ENCODE results near the gene AR. TPM values are rescaled to one million over a fixed set of nuclear protein-coding genes. Genes with fewer than 3 reads are reported as not detected.

AR gene
- total and polyA plus RNA-seq, 4 donors = 2.8 to 67.4 (median 22.9) TPM

- Histone ChIP-seq H3K9me3 (ENCODE audit: control insufficient read depth in 4 of 4, low read length in 3 of 4) (no peaks in the 10 kb centered on the region), H3K27me3 (ENCODE audit: control insufficient read depth in 4 of 4, insufficient read depth in 4 of 4, low read length in 3 of 4) (no peaks in the 10 kb centered on the region), H3K9ac (ENCODE audit: low read depth in 1 of 2, low read length in 2 of 2) (no peak overlapping the region), H3K27ac (ENCODE audit: low read depth in 1 of 2, low read length in 2 of 2) (no peak overlapping the region), H3K36me3 (ENCODE audit: control insufficient read depth in 4 of 4, insufficient read depth in 3 of 4, low read depth in 1 of 4, low read length in 3 of 4) (peaks cover 0 to 24% (median 17%) of the 10 kb centered on the region in 4 donors), H3K4me3 (ENCODE audit: low read depth in 1 of 3, low read length in 3 of 3) (no peak overlapping the region), H3K4me1 (ENCODE audit: control insufficient read depth in 4 of 4, insufficient read depth in 4 of 4, low read length in 3 of 4) (peaks cover 0 to 14% (median 3%) of the 10 kb centered on the region in 4 donors)
- TF ChIP-seq JUND (IDR thresholded peaks at IDR 0.05) = no peak
- 81% methylated on average over 1 of the region's 1 CpG for WGBS
- DNase-seq (ENCODE audit: low spot score) = no peak
Observed at GRCh38 chrX:67726018-67726417, 182.2 kb downstream of the AR start.

- WGBS = 48% methylated on average over 2 of the region's 2 CpGs
- Histone ChIP-seq H3K9ac (ENCODE audit: low read depth in 1 of 2, low read length in 2 of 2) (no peak overlapping the region), H3K36me3 (ENCODE audit: control insufficient read depth in 4 of 4, insufficient read depth in 3 of 4, low read depth in 1 of 4, low read length in 3 of 4) (peaks cover 0 to 19% (median 11%) of the 10 kb centered on the region in 4 donors), H3K4me1 (ENCODE audit: control insufficient read depth in 4 of 4, insufficient read depth in 4 of 4, low read length in 3 of 4) (peaks cover 0 to 11% (median 2%) of the 10 kb centered on the region in 4 donors), H3K4me3 (ENCODE audit: low read depth in 1 of 3, low read length in 3 of 3) (no peak overlapping the region), H3K27me3 (ENCODE audit: control insufficient read depth in 4 of 4, insufficient read depth in 4 of 4, low read length in 3 of 4) (no peaks in the 10 kb centered on the region), H3K9me3 (ENCODE audit: control insufficient read depth in 4 of 4, low read length in 3 of 4) (no peaks in the 10 kb centered on the region), H3K27ac (ENCODE audit: low read depth in 1 of 2, low read length in 2 of 2) (no peak overlapping the region)
- DNase-seq (ENCODE audit: low spot score) = no peak
- TF ChIP-seq ATF3 (IDR thresholded peaks at IDR 0.05) = no peak
- TF ChIP-seq YY1 (IDR thresholded peaks at IDR 0.05) = no peak
- TF ChIP-seq JUND (IDR thresholded peaks at IDR 0.05) = no peak
Observed at GRCh38 chrX:67727576-67727975, 183.8 kb downstream of the AR start.

- no peak overlapping the region for H3K9ac ChIP-seq (ENCODE audit: low read depth in 1 of 2, low read length in 2 of 2)
- H3K4me3 ChIP-seq (ENCODE audit: low read depth in 1 of 3, low read length in 3 of 3) = no peak overlapping the region
- no peaks in the 10 kb centered on the region for H3K27me3 ChIP-seq (ENCODE audit: control insufficient read depth in 4 of 4, insufficient read depth in 4 of 4, low read length in 3 of 4)
- TF ChIP-seq SP1 (IDR thresholded peaks at IDR 0.05) = no peak
- TF ChIP-seq FOXA2 (IDR thresholded peaks at IDR 0.05) = no peak
- no peak for TF ChIP-seq REST (IDR thresholded peaks at IDR 0.05)
- no peak for TF ChIP-seq JUND (IDR thresholded peaks at IDR 0.05)
- TF ChIP-seq GABPA (IDR thresholded peaks at IDR 0.05 in 1 of 2, conservative IDR thresholded peaks at IDR 0.05 in 1 of 2) = no peak
- no peak for TF ChIP-seq ATF3 (IDR thresholded peaks at IDR 0.05)
- TF ChIP-seq ZBTB33 (IDR thresholded peaks at IDR 0.05) = no peak
- no peak for TF ChIP-seq EGR1 (IDR thresholded peaks at IDR 0.05; ENCODE audit: low read depth in 2 of 2)
- no peak for TF ChIP-seq RXRA (IDR thresholded peaks at IDR 0.05)
- no peak for TF ChIP-seq YY1 (IDR thresholded peaks at IDR 0.05)
- TF ChIP-seq CTCF (IDR thresholded peaks at IDR 0.05; ENCODE audit: low read depth, low read length, missing input control) = no peak
- no peak for TF ChIP-seq NR2F2 (IDR thresholded peaks at IDR 0.05)
- TF ChIP-seq HNF4A (conservative IDR thresholded peaks at IDR 0.05) = no peak
- no peak overlapping the region for H3K27ac ChIP-seq (ENCODE audit: low read depth in 1 of 2, low read length in 2 of 2)
- peaks cover 0 to 7% (median 4%) of the 10 kb centered on the region in 4 donors for H3K36me3 ChIP-seq (ENCODE audit: control insufficient read depth in 4 of 4, insufficient read depth in 3 of 4, low read depth in 1 of 4, low read length in 3 of 4)
- WGBS = 80% methylated on average over 2 of the region's 2 CpGs
- H3K4me1 ChIP-seq (ENCODE audit: control insufficient read depth in 4 of 4, insufficient read depth in 4 of 4, low read length in 3 of 4) = no peaks in the 10 kb centered on the region
- no peaks in the 10 kb centered on the region for H3K9me3 ChIP-seq (ENCODE audit: control insufficient read depth in 4 of 4, low read length in 3 of 4)
- no peak for DNase-seq (ENCODE audit: low spot score)
Observed at GRCh38 chrX:67730296-67730695, 186.5 kb downstream of the AR start.

Measured in liver (tissue), 9 donors.